Right renal cortex interstitium (tissue), 3 donors: ENCODE results near the gene PAPLN. TPM values are rescaled to one million over a fixed set of nuclear protein-coding genes. Genes with fewer than 3 reads are reported as not detected.
"Not testable (repeated sequence)": the region's sequence is repeated elsewhere in the genome, so short reads cannot be mapped to it uniquely, and the experiment has no call there.

ENCODE experiments used
- DNase-seq, 3 donors: peaks; one replicate each; pipeline ENCODE4 v3.0.0-alpha.2; 2013; ENCODE audit warnings: low read depth in 3 of 3, low spot score in 2 of 3
- polyA plus RNA-seq, 3 donors: library from polyadenylated mRNA; unstranded; fragments of 120-200 nt; gene quantifications; one replicate each; pipeline ENCODE4 v1.2.1, GENCODE V29; 2013; ENCODE audit not compliant: insufficient read length in 3 of 3

Gene PAPLN
- polyA plus RNA-seq, 3 donors: 20.1 to 24.4 (median 23.2) TPM

GRCh38 chr14:73283608-73284379 lies 46.5 kb downstream of the PAPLN start:
- DNase-seq: no peak

- DNase-seq: no peak
These were observed 48.7 kb downstream of the PAPLN start for GRCh38 chr14:73285979-73286378.

GRCh38 chr14:73286598-73286997 lies 49.3 kb downstream of the PAPLN start:
- DNase-seq: no peak

GRCh38 chr14:73287071-73287470 lies 49.8 kb downstream of the PAPLN start:
- no peak for DNase-seq

GRCh38 chr14:73289308-73289707 lies 52.0 kb downstream of the PAPLN start:
- no peak for DNase-seq

- no peak for DNase-seq
These were observed 52.4 kb downstream of the PAPLN start for GRCh38 chr14:73289729-73290128.

GRCh38 chr14:73290279-73290678 lies 53.0 kb downstream of the PAPLN start:
- no peak for DNase-seq

GRCh38 chr14:73293782-73294781 lies 56.8 kb downstream of the PAPLN start:
- no peak for DNase-seq

- DNase-seq: peak in 2 of 3 donors; percentile 27 to 40
These were observed 58.0 kb downstream of the PAPLN start for GRCh38 chr14:73295198-73295796.

- DNase-seq: no peak
These were observed 68.2 kb downstream of the PAPLN start for GRCh38 chr14:73305499-73305898.

GRCh38 chr14:73307261-73307660 lies 70.0 kb downstream of the PAPLN start:
- DNase-seq: no peak

GRCh38 chr14:73309207-73309606 lies 71.9 kb downstream of the PAPLN start:
- DNase-seq: not testable (repeated sequence)

GRCh38 chr14:73311708-73312030 lies 74.4 kb downstream of the PAPLN start:
- DNase-seq: no peak

GRCh38 chr14:73312687-73313086 lies 75.4 kb downstream of the PAPLN start:
- DNase-seq: no peak

GRCh38 chr14:73313151-73313550 lies 75.8 kb downstream of the PAPLN start:
- DNase-seq: no peak

- DNase-seq: no peak
These were observed 86.6 kb downstream of the PAPLN start for GRCh38 chr14:73323896-73324399.

Other genes starting within 250 kb of the PAPLN start
- gene ZFYVE1, start 210.4 kb upstream of the PAPLN start, polyA plus RNA-seq: 10 to 100 TPM; 18.6 to 18.9 (median 18.9) TPM
- gene RBM25, start 179.0 kb upstream of the PAPLN start, polyA plus RNA-seq: 100 to 1,000 TPM; 142 to 191 (median 155) TPM
- 10 to 100 TPM; 76.1 to 79.6 (median 78.0) TPM for gene PSEN1, start 101.0 kb upstream of the PAPLN start, polyA plus RNA-seq
- gene NUMB, start 221.0 kb downstream of the PAPLN start, polyA plus RNA-seq: 10 to 100 TPM; 85.0 to 86.4 (median 85.3) TPM